HG03108 (cell line): ENCODE data around the gene ECI2.

ENCODE experiments used
- ATAC-seq: cut with Tn5 transposase; IDR thresholded peaks from one replicate; pipeline ENCODE4 v1.9.1; 2021; ENCODE audit warnings: moderate library complexity; ENCODE audit not compliant: unreplicated experiment

Gene ECI2, protein sequence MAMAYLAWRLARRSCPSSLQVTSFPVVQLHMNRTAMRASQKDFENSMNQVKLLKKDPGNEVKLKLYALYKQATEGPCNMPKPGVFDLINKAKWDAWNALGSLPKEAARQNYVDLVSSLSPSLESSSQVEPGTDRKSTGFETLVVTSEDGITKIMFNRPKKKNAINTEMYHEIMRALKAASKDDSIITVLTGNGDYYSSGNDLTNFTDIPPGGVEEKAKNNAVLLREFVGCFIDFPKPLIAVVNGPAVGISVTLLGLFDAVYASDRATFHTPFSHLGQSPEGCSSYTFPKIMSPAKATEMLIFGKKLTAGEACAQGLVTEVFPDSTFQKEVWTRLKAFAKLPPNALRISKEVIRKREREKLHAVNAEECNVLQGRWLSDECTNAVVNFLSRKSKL

DNA sequence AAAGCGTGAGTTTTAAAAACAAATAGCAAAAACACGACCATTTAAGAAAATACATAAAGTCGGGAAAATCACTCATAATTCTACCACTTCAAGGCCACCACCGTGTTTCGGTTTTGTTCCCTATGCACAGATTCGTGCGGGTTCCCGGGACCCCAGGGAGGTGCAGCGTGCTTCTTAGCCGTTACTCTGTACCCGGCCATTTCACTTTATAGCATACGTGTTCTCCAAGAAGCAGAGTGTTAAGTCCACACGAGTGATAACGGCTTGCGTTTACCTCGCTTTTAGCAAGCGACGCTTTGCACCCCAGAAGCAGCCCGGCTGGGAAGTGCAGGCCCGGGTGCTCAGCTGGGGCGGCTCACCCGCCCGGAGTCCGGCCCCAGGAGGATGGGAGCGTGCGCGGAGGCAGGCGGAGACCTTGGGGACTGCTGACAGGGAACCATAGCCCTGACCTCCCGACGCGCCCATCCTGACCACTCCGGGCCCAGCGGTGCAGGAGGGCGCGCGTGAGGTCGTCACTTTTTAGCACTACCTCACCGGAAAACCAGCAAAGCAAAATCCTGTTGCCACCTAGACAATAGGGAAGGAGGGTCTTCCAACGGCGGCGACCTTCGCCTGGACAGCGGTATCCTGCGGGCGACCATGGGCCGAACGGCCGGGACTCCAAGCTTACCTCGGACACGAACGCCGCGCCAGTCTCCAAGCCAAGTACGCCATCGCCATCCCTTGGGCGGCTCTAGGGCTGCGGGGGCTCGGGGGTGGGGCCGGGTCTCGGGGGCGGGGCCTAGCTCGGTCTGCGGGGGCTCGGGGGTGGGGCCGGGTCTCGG is at the start of gene ECI2:
Gene ECI2 (minus strand): TSS at position 735 of the 824 bp plus-strand sequence. CDS start 15 bp downstream, at position 720.
- ATAC-seq = peak; percentile 40

DNA sequence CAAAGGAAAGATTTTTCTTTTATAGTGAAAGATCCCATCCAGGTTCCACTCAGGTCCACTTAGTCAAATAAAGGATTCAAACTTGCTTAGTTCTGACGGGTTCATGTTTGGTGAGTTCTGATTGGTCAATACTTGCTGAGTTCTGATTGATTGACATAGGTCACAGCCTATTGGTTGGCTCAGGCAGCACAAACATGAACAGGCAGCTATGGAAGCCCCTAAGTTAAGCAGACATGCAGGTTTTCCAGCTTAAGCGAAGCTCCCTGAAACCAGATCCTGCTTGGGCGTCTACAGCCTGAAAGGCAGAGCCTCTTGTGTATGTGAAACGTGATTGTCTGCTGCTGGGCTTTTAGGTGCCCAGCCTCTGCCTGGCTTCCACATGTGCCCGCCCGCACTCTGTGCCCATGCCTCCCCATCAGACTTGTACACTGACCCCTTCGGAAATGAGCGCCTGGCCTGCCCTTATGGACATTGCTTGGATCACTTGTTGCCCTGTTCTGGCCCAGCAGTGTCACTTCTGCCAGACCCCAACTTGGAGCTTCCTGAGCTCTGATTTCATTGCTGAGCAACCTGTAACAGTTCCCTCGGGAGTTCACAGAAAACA is 45.4 kb upstream of the ECI2 start:
- ATAC-seq = no peak

DNA sequence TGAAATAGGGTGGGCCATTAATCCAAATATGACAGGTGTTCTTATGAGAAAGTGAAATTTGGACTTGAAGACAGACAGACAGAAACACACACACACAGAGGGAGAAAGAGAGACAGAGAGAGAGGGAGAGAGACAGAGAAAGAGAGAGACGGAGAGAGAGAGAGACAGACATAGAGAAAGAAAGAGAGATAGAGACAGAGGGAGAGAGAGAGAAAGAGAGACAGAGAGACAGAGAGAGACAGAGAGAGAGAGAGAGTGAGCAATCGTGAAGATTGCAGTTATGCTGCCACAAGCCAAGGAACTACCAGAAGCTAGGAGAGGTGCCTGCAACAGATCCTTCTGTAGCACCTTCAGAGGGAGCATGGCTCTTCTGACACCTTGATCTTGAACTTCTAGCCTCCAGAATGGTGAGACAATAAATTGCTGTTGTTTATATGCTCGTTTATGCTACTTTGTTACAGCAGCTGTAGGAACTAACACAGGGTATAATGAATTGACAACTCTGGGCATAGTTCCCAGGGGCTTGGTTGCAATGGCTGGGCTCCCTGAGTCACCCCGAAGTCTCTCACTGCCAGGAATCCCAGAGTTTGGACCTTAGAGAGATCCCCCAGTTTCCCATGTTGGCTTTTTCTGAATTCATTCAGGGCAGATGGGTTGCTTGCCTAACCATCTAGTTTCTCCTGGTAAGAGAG is 44.7 kb upstream of the ECI2 start:
- ATAC-seq = no peak

DNA sequence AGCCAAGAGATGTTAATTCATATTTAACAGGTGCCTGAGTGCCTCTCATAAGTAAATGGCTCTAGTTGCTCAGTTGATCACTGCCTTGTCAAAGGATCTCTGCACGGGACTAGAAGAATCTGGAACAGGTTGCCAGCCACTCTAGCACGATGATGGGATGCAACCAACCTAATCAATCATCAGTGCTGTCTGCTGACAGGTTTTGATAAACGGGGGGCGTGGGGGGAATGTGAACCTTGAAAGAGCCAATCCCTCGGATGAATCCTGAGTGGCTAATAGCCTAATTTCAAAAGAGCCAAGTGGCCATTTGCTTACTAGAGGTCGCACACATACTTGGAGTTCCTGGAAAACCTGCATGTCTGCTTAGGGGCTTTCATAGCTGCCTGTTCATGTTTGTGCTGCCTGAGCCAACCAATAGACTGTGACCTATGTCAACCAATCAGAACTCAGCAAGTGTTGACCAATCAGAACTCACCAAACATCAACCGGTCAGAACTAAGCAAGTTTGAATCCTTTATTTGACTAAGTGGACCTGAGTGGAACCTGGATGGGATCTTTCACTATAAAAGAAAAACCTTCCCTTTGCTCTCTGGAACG is 43.5 kb upstream of the ECI2 start:
- no peak for ATAC-seq

DNA sequence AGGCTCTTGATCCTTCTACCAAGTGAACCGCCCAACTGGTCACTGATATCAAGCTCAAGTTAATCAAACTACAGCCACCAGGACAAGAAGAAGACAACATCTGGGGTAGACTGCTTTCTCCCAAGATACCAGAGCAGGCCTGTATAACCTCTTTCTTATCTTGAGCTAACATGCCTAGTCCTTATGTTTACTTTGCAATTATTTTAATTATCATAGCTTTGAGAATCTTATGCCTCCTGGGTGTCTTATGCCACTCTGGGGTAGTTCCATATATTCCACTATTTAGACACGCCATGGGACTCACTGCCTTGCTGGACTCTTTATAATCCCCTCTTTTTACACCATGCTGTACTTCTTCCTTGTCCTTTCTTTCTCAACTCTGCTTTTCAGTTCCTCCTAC is 41.5 kb upstream of the ECI2 start:
- ATAC-seq = no peak

DNA sequence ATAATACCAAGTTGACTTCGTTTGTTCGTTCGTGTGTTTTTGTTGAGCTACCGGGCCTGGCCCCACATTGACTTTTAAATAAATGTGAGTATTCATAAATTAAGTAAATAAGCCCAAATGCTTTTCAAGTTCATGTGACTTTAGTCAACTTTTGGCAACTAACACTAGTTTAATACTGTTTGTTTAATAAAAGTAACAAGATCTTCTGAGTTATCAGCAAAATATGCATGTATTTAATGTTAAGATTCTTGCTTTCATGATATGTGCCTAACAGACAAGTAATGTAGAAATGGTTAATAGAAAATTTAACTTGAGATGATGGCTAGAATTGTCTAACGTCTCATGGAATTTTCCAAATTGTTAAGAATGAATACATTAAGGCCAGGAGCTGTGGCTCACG is 38.7 kb upstream of the ECI2 start:
- no peak for ATAC-seq

DNA sequence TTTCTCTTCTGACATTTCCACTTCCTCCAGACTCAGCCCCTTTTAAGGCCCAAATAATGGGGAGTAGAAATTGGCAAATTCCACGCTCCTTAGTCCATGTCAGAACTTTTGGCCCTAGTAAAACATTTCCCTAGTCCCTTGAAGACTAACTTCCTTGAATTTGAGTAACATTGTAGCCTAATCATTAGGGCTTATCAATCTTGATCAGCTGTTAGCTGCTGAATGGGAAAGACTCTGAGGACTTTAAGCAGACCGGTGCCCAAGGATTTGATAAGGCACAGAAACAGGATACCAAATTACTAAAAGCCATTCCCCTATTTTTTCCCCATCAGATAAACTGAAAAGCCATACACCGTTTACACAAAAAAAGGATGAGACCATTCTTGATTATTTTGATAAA is 37.0 kb upstream of the ECI2 start:
- ATAC-seq = no peak

DNA sequence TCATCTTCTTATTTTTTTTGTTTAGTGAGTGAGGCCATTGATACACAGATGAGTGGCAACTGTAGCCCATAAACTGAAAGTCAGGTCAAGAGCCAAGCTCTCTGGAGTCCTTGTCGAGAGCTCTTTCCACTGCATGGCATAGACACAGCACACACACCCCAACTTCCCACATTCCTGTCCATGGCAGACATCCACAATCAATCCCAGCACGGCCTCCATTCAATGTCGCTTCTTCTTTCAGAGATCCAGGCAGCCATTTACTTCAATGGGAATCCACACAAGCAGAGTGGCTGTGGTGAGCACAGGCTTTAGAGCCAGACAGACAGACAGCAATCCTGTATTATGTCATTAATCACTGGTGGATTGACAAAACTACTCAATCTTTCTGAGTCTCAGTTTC is 34.9 kb upstream of the ECI2 start:
- no peak for ATAC-seq

DNA sequence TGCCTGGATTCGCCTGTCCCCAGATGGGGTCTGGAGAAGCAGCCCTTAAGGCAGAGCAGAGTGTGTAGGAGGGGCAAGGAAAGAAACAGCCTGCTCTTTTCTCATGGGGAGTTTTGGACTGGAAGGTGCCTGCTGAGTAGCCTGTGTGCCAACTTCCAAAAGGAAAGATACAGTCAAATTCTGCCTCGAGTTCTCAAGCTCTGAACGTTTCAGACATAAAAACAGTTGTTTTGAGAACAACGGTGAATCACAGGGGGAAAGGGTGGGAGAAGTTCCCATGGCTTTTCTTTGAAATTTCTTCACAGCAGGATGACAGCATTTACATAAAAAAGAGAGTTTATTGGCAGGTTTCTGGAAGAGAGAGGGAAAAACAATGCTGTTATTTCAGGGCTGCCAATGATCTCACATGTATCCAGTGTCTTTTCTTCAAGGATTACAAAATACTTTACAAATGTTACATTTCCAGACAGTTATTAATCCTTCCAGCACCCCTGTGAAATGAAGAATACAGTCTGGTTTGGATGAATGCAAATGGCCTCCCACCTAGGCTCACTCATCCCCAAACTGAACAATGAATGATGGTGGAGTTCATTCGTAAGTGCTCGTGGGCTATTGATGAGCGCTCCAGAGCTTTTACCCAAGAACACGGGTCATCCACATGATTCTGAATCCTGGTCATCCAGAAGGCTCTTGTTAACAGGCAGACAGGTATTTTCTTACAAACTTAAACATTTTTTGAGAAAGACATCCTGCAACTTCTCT is 33.8 kb upstream of the ECI2 start:
- ATAC-seq = no peak

DNA sequence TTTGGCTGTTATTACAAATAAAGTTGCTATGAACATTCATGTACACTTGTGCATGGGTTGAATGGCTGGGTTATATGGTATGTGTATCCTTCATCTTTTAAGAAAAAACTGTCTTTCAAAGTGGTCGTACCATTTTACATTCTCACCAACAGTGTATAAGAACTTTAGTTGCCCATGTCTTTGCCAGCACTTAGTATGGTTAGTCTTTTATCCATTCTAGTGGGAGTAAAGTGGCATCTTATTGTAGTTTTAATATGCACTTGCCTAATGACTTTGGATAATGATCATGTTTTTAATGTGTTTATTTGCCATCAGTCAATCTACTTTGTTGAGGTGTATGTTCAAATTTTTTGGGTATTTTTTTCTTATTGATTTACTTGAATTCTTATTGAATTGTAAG is 32.5 kb upstream of the ECI2 start:
- ATAC-seq = no peak

DNA sequence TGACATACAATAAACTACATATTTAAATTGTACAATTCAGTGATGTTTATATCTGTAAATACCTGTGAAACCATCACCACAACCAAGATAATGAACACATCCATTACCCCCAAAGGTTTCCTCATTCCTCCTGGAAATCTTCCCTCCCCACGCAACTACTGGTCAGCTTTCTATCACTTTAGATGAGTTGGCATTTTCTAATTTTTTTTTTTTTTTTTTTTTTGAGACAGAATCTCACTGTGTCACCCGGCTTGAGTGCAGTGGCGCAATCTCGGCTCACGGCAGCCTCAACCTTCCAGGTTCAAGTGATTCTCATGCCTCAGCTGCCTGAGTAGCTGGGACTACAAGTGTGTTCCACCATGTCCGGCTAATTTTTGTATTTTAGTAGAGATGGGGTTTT is 31.7 kb upstream of the ECI2 start:
- no peak for ATAC-seq

DNA sequence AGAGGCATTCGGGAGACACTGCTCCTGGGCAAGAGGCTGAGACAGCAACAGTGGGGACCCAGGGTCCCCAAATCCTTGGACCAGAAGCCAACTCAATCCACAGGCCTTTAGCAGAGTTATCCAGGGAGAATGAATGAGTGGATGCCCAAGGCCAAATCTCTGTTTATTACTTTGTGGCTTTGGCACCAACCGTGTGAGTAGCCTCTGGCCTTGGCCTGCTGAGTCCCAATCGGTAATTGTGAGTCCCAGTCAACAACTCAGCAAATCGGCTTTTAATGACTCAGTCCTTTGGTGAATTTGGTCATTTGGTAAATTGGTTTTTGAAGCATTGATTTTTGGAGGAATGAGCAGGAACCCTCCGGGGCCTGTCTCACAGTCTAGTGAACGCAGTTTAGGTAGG is 29.1 kb upstream of the ECI2 start:
- ATAC-seq = no peak

DNA sequence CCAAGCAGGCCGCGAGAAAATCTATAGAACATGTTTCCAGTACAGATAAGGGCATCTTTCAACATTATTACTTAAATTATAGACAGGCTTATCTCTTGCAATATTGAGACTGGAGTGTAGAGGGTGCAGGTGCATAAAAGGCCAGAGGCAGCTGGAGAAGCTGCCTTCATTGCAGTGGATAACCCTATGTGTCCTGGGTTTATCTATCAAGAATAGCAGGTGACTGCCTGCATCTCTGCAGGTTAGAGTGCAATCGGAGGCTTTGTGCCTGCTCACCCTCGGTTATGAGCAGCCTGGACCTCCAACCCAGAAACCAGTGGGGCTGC is 28.7 kb upstream of the ECI2 start:
- no peak for ATAC-seq

DNA sequence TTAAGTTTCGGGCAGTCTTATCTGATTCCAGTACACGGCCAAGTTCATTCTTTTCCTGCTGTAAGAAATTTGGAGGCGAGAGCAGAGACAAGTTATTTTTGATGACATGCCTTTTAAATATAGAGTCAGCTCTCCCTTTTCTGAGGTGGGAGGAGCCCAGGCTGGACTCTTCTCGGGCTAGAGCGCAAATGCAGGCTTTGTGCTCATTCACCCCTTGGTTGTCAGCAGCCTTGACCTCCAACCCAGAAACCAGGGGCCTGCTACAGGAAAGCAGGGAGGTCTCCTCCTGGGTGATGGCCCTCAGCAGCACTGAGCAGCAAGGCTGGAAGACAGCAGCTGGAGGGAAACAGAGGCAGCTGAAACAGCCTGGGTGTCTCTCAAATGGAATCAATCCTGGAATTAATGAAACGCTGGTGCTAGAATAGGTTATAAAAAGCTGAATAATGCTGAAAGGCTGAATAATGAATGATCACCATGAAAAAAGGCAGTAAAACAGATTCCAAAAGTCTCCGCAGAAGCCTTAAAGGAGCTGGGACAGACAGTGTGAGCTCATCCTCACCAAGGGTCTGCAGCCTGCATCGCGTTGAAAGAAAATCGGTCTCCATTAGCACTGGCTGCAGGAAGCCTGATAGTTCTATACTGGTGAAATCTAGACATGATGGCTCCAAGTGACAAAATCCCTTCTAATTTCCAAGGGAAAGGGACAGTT is 28.2 kb upstream of the ECI2 start:
- ATAC-seq = no peak

DNA sequence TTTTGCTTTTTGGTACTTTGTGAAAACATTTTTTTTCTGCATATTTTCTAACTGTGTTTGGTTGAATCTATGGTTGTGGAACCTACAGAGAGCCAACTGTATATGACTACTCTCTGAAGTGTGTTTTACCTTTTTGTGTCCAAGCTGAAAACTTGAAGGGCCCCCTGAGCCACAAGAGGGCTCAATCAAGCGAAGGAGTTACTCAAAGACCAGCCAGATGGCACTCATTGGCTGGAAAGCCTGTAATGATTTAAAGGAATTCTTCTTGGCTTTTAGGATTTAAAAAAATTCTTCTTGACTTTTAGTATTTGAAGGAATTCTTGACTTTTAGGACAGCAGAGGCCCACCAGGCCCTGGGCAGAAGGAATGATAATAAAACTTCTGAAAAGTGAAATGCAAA is 27.0 kb upstream of the ECI2 start:
- no peak for ATAC-seq

DNA sequence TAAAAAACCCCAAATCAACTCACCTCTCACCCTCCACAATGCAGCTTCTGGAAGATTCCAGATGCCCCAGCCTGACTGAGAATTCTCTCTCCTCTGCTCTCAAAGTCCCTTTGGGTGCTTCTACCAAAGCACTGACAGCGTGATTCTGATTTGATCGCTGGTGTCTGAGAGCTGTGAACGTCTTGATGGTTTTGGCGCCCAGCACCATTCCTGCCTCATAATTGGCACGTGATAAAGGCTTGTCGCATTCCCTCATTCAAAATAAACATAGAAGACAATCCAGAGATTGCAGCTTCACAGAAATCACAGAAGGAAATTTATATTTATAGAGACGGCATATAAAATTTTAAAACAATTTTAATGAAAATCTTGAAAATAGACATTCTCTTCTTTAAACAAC is 24.1 kb upstream of the ECI2 start:
- no peak for ATAC-seq

DNA sequence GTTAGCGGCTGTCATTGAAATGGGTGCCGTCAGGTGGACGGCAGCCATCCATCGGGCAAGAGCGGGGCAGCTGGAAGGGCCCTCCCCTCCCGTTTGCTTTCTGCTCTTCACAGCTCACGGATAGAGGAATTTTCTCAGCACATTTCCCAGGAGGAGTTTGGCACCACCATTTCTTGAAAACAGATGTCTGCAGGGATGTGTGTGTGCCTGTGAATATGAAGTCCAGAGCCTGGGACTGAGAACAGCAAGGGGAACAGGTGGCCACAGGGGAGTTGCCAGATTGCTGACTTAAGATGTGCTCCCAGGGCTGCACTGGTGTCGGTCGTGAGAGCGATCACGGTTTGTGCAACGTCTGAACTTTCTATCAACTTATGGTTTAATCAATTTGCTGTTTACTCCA is 22.1 kb upstream of the ECI2 start:
- no peak for ATAC-seq

DNA sequence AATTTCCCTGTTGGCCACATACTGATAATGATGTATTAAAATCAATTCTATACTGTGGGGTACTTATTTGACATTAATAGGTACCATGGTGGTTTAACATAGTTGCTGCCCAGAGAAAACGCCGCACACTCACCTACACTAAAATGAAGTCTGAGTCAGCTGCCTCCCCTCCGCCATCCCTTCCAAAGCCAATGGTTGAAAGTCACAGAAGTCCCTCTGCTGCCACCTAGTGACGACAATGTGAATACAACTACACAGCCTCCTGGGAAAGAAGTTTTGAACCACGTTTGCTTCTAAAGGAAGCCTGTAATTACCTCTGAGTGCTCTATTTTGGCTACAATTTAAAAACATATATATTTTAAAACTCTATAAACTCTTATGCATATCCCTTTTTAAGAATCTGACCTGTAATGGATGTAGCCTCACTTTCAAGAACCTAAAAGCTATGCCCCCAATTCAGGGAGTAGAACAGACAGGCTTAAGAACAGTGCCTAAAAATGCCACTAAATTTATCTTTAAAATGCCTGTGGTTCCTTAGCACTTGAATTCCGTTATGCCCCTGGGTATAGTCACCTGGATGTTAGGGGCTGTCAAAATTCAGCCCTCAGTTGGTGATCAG is 20.6 kb upstream of the ECI2 start:
- ATAC-seq = peak; percentile 45

DNA sequence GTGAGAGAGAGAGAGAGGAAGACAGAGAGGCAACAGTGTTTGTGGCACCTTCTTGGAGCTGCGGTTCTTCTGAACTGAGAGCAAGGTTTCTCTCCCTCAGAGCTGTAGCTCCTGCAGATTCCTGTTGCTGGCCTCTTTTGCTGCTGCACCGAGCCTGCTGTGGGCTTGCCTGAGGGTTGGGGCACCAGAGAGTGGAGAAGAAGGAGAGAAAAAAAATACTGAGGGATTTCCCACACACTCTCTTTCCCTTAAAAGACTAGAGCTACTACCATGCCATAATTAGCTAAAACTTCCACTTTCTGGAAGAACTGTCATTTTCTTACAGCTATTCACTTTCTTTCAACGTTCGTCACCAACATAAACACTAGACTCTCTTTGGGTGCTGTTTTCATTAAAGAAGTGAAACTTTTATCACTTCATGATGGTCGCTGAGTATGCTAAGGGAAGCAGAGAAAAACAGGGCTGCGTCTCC is 18.2 kb upstream of the ECI2 start:
- ATAC-seq = peak; percentile 63
